ENCODE data around the gene CYP2A6. TPM values are rescaled to one million over a fixed set of nuclear protein-coding genes. Genes with fewer than 3 reads are reported as not detected.
"Not testable (repeated sequence)": the region's sequence is repeated elsewhere in the genome, so short reads cannot be mapped to it uniquely, and the experiment has no call there.

Gene CYP2A6
- not detected in 2 replicates for polyA plus RNA-seq (2012; rRNA removed)
- not detected in 2 replicates for polyA plus RNA-seq (2012; cell fraction: cytosol; rRNA removed)
- not detected in 2 replicates for polyA plus RNA-seq (2012; cell fraction: nucleus; rRNA removed)

- WGBS (ENCODE audit: low lambda C conversion rate) = 57% methylated on average over 3 of the region's 3 CpGs
- H3K4me3 ChIP-seq (ENCODE audit: low read depth in 2 of 2, low read length in 1 of 2); H3K9me2 ChIP-seq; H3F3A ChIP-seq (replicated peaks; ENCODE audit: insufficient read depth); H4K20me1 ChIP-seq (ENCODE audit: insufficient read depth); H3K27me3 ChIP-seq (ENCODE audit: insufficient read depth); H3K4me1 ChIP-seq (ENCODE audit: control insufficient read depth in 1 of 2, insufficient read depth in 2 of 2, low read depth in 1 of 2, low read length in 1 of 2); POLR2A ChIA-PET; H3K9me3 ChIP-seq; DNase-seq; H3K27ac ChIP-seq (ENCODE audit: low read depth in 2 of 2, low read length in 1 of 2); H3K9ac ChIP-seq; CTCF ChIA-PET; H3K4me2 ChIP-seq; H3K36me3 ChIP-seq (replicated peaks in 1 of 2; ENCODE audit: control insufficient read depth in 1 of 2, insufficient read depth in 2 of 2, low read length in 1 of 2); H2AFZ ChIP-seq (ENCODE audit: low read depth); H3K79me2 ChIP-seq (ENCODE audit: insufficient read depth): not testable (repeated sequence)
These were observed at the start of gene CYP2A6 for GRCh38 chr19:40850277-40850676. TSS of gene CYP2A6 (minus strand) at chr19:40850447. CDS start at chr19:40850426, 21 bp downstream.

DNA sequence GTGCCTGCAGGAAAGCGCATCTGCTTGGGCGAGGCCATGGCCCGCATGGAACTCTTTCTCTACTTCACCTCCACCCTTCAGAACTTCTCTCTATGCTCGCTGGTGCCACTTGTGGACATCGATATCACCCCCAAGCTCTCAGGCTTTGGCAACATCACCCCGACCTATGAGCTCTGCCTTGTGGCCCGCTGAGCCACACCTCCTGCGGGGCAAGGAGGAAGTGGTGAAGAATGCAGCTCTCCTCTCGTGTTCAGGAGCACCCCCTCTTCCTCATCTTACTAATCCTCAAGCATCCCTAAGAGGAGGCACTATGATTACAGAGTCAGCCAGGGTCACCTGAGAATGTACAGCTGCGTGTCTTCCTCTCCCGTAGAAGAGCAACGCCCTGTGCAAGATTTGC, 49.7 kb upstream of the CYP2A6 start:
- H3K9ac ChIP-seq; H3F3A ChIP-seq (replicated peaks; ENCODE audit: insufficient read depth); H3K4me3 ChIP-seq (ENCODE audit: low read depth in 2 of 2, low read length in 1 of 2); POLR2A ChIA-PET; H3K79me2 ChIP-seq (ENCODE audit: insufficient read depth); H4K20me1 ChIP-seq (ENCODE audit: insufficient read depth); H3K4me1 ChIP-seq (ENCODE audit: control insufficient read depth in 1 of 2, insufficient read depth in 2 of 2, low read depth in 1 of 2, low read length in 1 of 2); H3K9me3 ChIP-seq; H3K36me3 ChIP-seq (replicated peaks in 1 of 2; ENCODE audit: control insufficient read depth in 1 of 2, insufficient read depth in 2 of 2, low read length in 1 of 2); CTCF ChIA-PET; H3K27ac ChIP-seq (ENCODE audit: low read depth in 2 of 2, low read length in 1 of 2); DNase-seq; H3K4me2 ChIP-seq; H2AFZ ChIP-seq (ENCODE audit: low read depth); H3K9me2 ChIP-seq: not testable (repeated sequence)
- H3K27me3 ChIP-seq (ENCODE audit: insufficient read depth) = peaks cover 14% of the 10 kb centered on the region; the same call in 1 of the 2 replicates
- 39% methylated on average over 12 of the region's 12 CpGs for WGBS (ENCODE audit: low lambda C conversion rate)

DNA sequence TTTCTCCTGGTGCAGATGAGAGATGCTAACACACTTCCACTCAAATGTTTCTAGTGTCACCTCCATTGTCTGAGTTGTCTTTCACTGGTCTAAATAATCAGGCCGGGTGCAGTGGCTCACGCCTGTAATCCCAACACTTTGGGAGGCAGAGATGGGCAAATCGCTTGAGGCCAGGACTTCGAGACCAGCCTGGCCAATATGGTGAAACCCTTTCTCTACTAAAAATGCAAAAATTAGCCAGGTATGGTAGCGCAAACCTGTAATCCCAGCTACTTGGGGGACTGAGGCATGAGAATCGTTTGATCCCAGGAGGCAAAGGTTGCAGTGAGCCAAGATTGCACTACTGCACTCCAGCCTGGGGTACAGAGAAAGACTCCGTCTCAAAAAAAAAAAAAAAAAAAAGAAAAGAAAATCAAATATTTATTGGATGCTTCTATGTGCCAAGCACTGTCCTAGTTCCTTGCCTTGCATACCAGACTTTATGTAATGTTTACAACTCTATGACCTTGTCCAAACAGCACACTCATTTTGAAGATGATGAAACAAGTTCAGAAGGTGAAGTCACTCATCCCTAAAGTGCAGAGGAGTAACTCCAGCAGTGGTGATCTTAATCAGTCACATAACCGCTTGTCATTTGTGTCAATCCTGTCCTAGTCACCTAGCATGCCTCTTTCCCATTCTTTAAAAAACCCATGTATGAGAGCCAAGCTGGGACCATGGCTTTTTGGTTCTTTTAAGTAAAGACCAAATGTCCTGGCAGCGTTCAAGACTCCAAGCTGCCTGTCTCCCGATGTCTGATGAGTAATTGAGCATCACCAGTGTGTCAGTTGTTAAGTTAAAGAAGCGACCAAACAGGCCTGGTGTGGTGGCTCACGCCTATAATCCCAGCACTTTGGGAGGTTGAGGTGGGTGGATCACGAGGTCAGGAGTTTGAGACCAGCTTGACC, 46.9 kb upstream of the CYP2A6 start:
- POLR2A ChIA-PET = not testable (repeated sequence)

GRCh38 chr19:40896418-40896796, 46.2 kb upstream of the CYP2A6 start:
- peaks cover 22% of the 10 kb centered on the region; the same call in 1 of the 2 replicates for H3K27me3 ChIP-seq (ENCODE audit: insufficient read depth)
- CTCF ChIA-PET = no interaction called here
- H3K4me3 ChIP-seq (ENCODE audit: low read depth in 2 of 2, low read length in 1 of 2) = no peak overlapping the region
- no peak for DNase-seq
- H4K20me1 ChIP-seq (ENCODE audit: insufficient read depth) = no peaks in the 10 kb centered on the region
- no peaks in the 10 kb centered on the region for H3K79me2 ChIP-seq (ENCODE audit: insufficient read depth)
- H3K36me3 ChIP-seq (replicated peaks in 1 of 2; ENCODE audit: control insufficient read depth in 1 of 2, insufficient read depth in 2 of 2, low read length in 1 of 2) = no peaks in the 10 kb centered on the region
- no peak overlapping the region for H3K27ac ChIP-seq (ENCODE audit: low read depth in 2 of 2, low read length in 1 of 2)
- POLR2A ChIA-PET = no interaction called here
- no peak overlapping the region for H3K4me2 ChIP-seq
- no peak overlapping the region for H3K9ac ChIP-seq
- no peaks in the 10 kb centered on the region for H3K9me2 ChIP-seq
- no peaks in the 10 kb centered on the region for H3K9me3 ChIP-seq
- H3K4me1 ChIP-seq (ENCODE audit: control insufficient read depth in 1 of 2, insufficient read depth in 2 of 2, low read depth in 1 of 2, low read length in 1 of 2) = no peaks in the 10 kb centered on the region
- H3F3A ChIP-seq (replicated peaks; ENCODE audit: insufficient read depth) = no peaks in the 10 kb centered on the region
- WGBS (ENCODE audit: low lambda C conversion rate) = 65% methylated on average over 5 of the region's 5 CpGs
- H2AFZ ChIP-seq (ENCODE audit: low read depth) = no peak overlapping the region
- TF ChIP-seq EP300 (IDR thresholded peaks at IDR 0.05; ENCODE audit: borderline replicate concordance in 1 of 2, low read depth in 1 of 2, low read length in 1 of 2) = no peak
- no peak for TF ChIP-seq USF1 (IDR thresholded peaks at IDR 0.05; ENCODE audit: borderline replicate concordance, low read depth)
- TF ChIP-seq RAD21 (IDR thresholded peaks at IDR 0.05; ENCODE audit: low read length) = no peak
- TF ChIP-seq MAX (IDR thresholded peaks at IDR 0.05; ENCODE audit: low read depth) = no peak
- TF ChIP-seq MEF2A (IDR thresholded peaks at IDR 0.05; ENCODE audit: borderline replicate concordance, low read depth) = no peak
- no peak for TF ChIP-seq YY1 (IDR thresholded peaks at IDR 0.05; ENCODE audit: low read depth)
- TF ChIP-seq POLR2AphosphoS5 (IDR thresholded peaks at IDR 0.05; ENCODE audit: low read depth, low read length) = no peak
- TF ChIP-seq CHD2 (IDR thresholded peaks at IDR 0.05; ENCODE audit: low read length, partially characterized antibody) = no peak
- no peak for TF ChIP-seq TEAD4 (IDR thresholded peaks at IDR 0.05; ENCODE audit: borderline replicate concordance, insufficient read depth)
- TF ChIP-seq USF2 (IDR thresholded peaks at IDR 0.05; ENCODE audit: borderline replicate concordance, low read depth, low read length) = no peak
- TF ChIP-seq RCOR1 (IDR thresholded peaks at IDR 0.05; ENCODE audit: low read length) = no peak
- no peak for TF ChIP-seq RXRA (IDR thresholded peaks at IDR 0.05; ENCODE audit: borderline replicate concordance, low read depth)
- no peak for TF ChIP-seq TAF1 (IDR thresholded peaks at IDR 0.05; ENCODE audit: borderline replicate concordance, low read depth, low read length)

More for the DNA sequence above, 46.9 kb upstream of the CYP2A6 start:
- H2AFZ ChIP-seq (ENCODE audit: low read depth); H3K9me2 ChIP-seq; H3K4me2 ChIP-seq; H3K9me3 ChIP-seq; CTCF ChIA-PET; H3K4me3 ChIP-seq (ENCODE audit: low read depth in 2 of 2, low read length in 1 of 2); H4K20me1 ChIP-seq (ENCODE audit: insufficient read depth); H3K27ac ChIP-seq (ENCODE audit: low read depth in 2 of 2, low read length in 1 of 2); H3K9ac ChIP-seq; H3K36me3 ChIP-seq (replicated peaks in 1 of 2; ENCODE audit: control insufficient read depth in 1 of 2, insufficient read depth in 2 of 2, low read length in 1 of 2); H3K4me1 ChIP-seq (ENCODE audit: control insufficient read depth in 1 of 2, insufficient read depth in 2 of 2, low read depth in 1 of 2, low read length in 1 of 2); H3K79me2 ChIP-seq (ENCODE audit: insufficient read depth); H3F3A ChIP-seq (replicated peaks; ENCODE audit: insufficient read depth); DNase-seq: not testable (repeated sequence)
- peaks cover 22% of the 10 kb centered on the region; the same call in 1 of the 2 replicates for H3K27me3 ChIP-seq (ENCODE audit: insufficient read depth)
- 18% methylated on average over 13 of the region's 13 CpGs for WGBS (ENCODE audit: low lambda C conversion rate)

All from SK-N-SH (cell line).